ENCODE data around the gene KIAA1191.

Gene KIAA1191

GRCh38 chr5:176356179-176356566 lies 5.4 kb downstream of the KIAA1191 start:
- peaks cover 54% of the 10 kb centered on the region for H3K36me3 Mint-ChIP-seq (ENCODE audit: low read depth)
- no peaks in the 10 kb centered on the region for H3K27me3 Mint-ChIP-seq (ENCODE audit: low read depth)
- no peak overlapping the region for H3K4me3 Mint-ChIP-seq
- H3K27ac Mint-ChIP-seq = no peak overlapping the region
- no peak for TF ChIP-seq CTCF (IDR thresholded peaks at IDR 0.05; ENCODE audit: unreplicated experiment in 3 of 3)
- H3K4me1 Mint-ChIP-seq = peaks cover 24% of the 10 kb centered on the region
- no peaks in the 10 kb centered on the region for H3K9me3 Mint-ChIP-seq

GRCh38 chr5:176355400-176356178 lies 6.0 kb downstream of the KIAA1191 start:
- Mint-ChIP-seq H3K27me3 (ENCODE audit: low read depth) (no peaks in the 10 kb centered on the region), H3K4me1 (peaks cover 24% of the 10 kb centered on the region), H3K9me3 (no peaks in the 10 kb centered on the region), H3K27ac (no peak overlapping the region), H3K36me3 (ENCODE audit: low read depth) (peaks cover 58% of the 10 kb centered on the region), H3K4me3 (no peak overlapping the region)
- TF ChIP-seq CTCF (IDR thresholded peaks at IDR 0.05; ENCODE audit: unreplicated experiment in 3 of 3) = no peak

GRCh38 chr5:176353533-176353932 lies 8.0 kb downstream of the KIAA1191 start:
- no peaks in the 10 kb centered on the region for H3K27me3 Mint-ChIP-seq (ENCODE audit: low read depth)
- H3K27ac Mint-ChIP-seq = no peak overlapping the region
- H3K4me3 Mint-ChIP-seq = no peak overlapping the region
- no peak for TF ChIP-seq CTCF (IDR thresholded peaks at IDR 0.05; ENCODE audit: unreplicated experiment in 3 of 3)
- H3K9me3 Mint-ChIP-seq = no peaks in the 10 kb centered on the region
- peaks cover 78% of the 10 kb centered on the region for H3K36me3 Mint-ChIP-seq (ENCODE audit: low read depth)
- H3K4me1 Mint-ChIP-seq = peaks cover 17% of the 10 kb centered on the region

GRCh38 chr5:176352116-176352878 lies 9.3 kb downstream of the KIAA1191 start:
- no peak overlapping the region for H3K4me3 Mint-ChIP-seq
- TF ChIP-seq CTCF (IDR thresholded peaks at IDR 0.05; ENCODE audit: unreplicated experiment in 3 of 3) = no peak
- peaks cover 80% of the 10 kb centered on the region for H3K36me3 Mint-ChIP-seq (ENCODE audit: low read depth)
- no peaks in the 10 kb centered on the region for H3K27me3 Mint-ChIP-seq (ENCODE audit: low read depth)
- no peaks in the 10 kb centered on the region for H3K9me3 Mint-ChIP-seq
- H3K27ac Mint-ChIP-seq = no peak overlapping the region
- H3K4me1 Mint-ChIP-seq = peaks cover 14% of the 10 kb centered on the region

GRCh38 chr5:176350416-176350815 lies 11.1 kb downstream of the KIAA1191 start:
- H3K27ac Mint-ChIP-seq = no peak overlapping the region
- peaks cover 13% of the 10 kb centered on the region for H3K4me1 Mint-ChIP-seq
- H3K36me3 Mint-ChIP-seq (ENCODE audit: low read depth) = peaks cover 87% of the 10 kb centered on the region
- TF ChIP-seq CTCF (IDR thresholded peaks at IDR 0.05; ENCODE audit: unreplicated experiment in 3 of 3) = no peak
- H3K27me3 Mint-ChIP-seq (ENCODE audit: low read depth) = no peaks in the 10 kb centered on the region
- H3K4me3 Mint-ChIP-seq = no peak overlapping the region
- no peaks in the 10 kb centered on the region for H3K9me3 Mint-ChIP-seq

Data from nephron (organoid).